ENCODE measurements around the gene KRTAP26-1. TPM values are rescaled to one million over a fixed set of nuclear protein-coding genes. Genes with fewer than 3 reads are reported as not detected.

Gene KRTAP26-1
- total RNA-seq, 1 experiment from 2014 or later: not detected

DNA sequence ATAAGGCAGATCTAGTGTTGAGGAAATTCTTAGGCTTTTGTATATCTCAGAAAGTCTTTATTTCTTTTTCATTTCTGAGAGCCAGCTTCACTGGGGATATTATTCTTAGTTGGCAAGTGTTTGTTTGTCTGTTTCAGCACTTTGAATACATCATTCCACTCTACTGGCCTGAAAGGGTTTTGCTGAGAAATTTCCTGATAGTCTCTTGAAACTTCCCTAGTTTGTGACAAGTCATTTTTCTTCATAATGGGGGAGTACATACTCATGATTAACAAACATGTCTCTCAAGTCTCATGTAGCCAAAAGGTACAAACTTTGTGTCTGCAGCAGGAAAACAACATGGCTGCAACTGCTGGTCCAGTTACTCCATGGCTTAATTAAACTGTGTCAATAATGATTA is 6.3 kb upstream of the KRTAP26-1 start:
- H3K4me1 Mint-ChIP-seq (ENCODE audit: low read depth, unreplicated experiment): no peaks in the 10 kb centered on the region
- no peaks in the 10 kb centered on the region for H3K9me3 Mint-ChIP-seq (ENCODE audit: unreplicated experiment)
- H3K36me3 Mint-ChIP-seq (ENCODE audit: insufficient read depth, unreplicated experiment): no peaks in the 10 kb centered on the region
- TF ChIP-seq, protein P1, sequence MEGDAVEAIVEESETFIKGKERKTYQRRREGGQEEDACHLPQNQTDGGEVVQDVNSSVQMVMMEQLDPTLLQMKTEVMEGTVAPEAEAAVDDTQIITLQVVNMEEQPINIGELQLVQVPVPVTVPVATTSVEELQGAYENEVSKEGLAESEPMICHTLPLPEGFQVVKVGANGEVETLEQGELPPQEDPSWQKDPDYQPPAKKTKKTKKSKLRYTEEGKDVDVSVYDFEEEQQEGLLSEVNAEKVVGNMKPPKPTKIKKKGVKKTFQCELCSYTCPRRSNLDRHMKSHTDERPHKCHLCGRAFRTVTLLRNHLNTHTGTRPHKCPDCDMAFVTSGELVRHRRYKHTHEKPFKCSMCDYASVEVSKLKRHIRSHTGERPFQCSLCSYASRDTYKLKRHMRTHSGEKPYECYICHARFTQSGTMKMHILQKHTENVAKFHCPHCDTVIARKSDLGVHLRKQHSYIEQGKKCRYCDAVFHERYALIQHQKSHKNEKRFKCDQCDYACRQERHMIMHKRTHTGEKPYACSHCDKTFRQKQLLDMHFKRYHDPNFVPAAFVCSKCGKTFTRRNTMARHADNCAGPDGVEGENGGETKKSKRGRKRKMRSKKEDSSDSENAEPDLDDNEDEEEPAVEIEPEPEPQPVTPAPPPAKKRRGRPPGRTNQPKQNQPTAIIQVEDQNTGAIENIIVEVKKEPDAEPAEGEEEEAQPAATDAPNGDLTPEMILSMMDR (IDR thresholded peaks at IDR 0.05; ENCODE audit: insufficient read depth in 1 of 2, low read depth in 1 of 2, low read length in 1 of 2, severe bottlenecking in 1 of 2, unreplicated experiment in 1 of 2): no peak
- peaks cover 2% of the 10 kb centered on the region for H3K27me3 Mint-ChIP-seq (ENCODE audit: insufficient read depth, unreplicated experiment)
- ChIA-PET CTCF (no interaction called here), POLR2A (no interaction called here)
- Histone ChIP-seq H3K27me3 (replicated peaks; ENCODE audit: control insufficient read depth, insufficient read depth, low read length) (no peaks in the 10 kb centered on the region), H3K36me3 (ENCODE audit: control insufficient read depth, insufficient read depth, low read length) (no peaks in the 10 kb centered on the region), H3K4me1 (no peaks in the 10 kb centered on the region), H3K9me3 (no peaks in the 10 kb centered on the region), H3K4me3 (ENCODE audit: low read depth, low read length) (no peak overlapping the region)
- no peak for DNase-seq
- intact Hi-C loops (cut with micrococcal nuclease; ENCODE audit: unreplicated experiment): no loop called here
- no peak overlapping the region for H3K4me3 Mint-ChIP-seq (ENCODE audit: unreplicated experiment)
- BruUV-seq (replicated peaks): no TSS peak
- H3K27ac Mint-ChIP-seq (ENCODE audit: unreplicated experiment): no peak overlapping the region

DNA sequence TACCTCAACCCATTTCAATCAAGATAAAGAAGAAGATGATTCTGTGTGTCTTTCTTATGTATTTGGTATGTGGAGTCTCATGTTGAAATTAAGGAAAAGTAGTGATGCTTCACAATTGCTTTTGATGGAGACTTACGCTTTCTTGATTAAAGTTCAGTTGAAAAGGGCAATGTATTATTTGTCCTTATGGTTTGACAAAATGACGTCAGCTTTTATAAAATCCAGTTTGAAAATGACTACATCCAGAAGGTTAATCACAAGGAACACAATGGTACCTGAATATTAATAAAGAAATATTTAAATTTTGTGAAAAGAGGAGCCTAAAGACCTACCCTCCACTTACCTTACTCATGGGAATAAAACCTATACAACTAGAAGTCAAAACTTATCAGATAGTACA is 4.4 kb downstream of the KRTAP26-1 start:
- no peaks in the 10 kb centered on the region for H3K9me3 ChIP-seq
- TF ChIP-seq, protein P1 (IDR thresholded peaks at IDR 0.05; ENCODE audit: insufficient read depth in 1 of 2, low read depth in 1 of 2, low read length in 1 of 2, severe bottlenecking in 1 of 2, unreplicated experiment in 1 of 2): no peak
- no peak overlapping the region for H3K27ac Mint-ChIP-seq (ENCODE audit: unreplicated experiment)
- ChIA-PET POLR2A (no interaction called here), CTCF (no interaction called here)
- H3K27me3 ChIP-seq (replicated peaks; ENCODE audit: control insufficient read depth, insufficient read depth, low read length): no peaks in the 10 kb centered on the region
- no peaks in the 10 kb centered on the region for H3K4me1 Mint-ChIP-seq (ENCODE audit: low read depth, unreplicated experiment)
- H3K4me1 ChIP-seq: no peaks in the 10 kb centered on the region
- BruUV-seq (replicated peaks): no TSS peak
- intact Hi-C loops (cut with micrococcal nuclease; ENCODE audit: unreplicated experiment): no loop called here
- H3K4me3 ChIP-seq (ENCODE audit: low read depth, low read length): no peak overlapping the region
- no peaks in the 10 kb centered on the region for H3K36me3 ChIP-seq (ENCODE audit: control insufficient read depth, insufficient read depth, low read length)
- peaks cover 21% of the 10 kb centered on the region for H3K27me3 Mint-ChIP-seq (ENCODE audit: insufficient read depth, unreplicated experiment)
- DNase-seq: no peak
- H3K4me3 Mint-ChIP-seq (ENCODE audit: unreplicated experiment): no peak overlapping the region
- H3K36me3 Mint-ChIP-seq (ENCODE audit: insufficient read depth, unreplicated experiment): no peaks in the 10 kb centered on the region
- H3K9me3 Mint-ChIP-seq (ENCODE audit: unreplicated experiment): no peaks in the 10 kb centered on the region

DNA sequence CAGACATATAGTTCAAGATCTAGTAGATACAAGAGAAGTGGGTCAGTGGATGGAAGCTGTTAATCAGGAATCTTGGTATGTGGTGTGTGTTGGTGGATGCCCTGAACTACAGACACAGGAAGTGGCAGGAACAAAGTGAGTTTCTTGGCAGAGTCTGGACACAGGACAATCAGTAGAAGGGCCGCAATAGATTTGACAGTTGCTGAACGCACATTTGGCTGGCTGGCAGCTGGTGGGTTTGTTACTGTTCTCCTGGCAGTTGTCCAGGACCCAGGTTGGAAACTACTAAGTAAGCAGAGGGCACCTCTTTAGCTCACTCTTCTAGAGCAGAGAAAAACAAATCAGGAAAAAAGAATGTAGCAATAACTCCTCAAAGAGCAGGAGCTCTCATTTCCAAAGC is 13.2 kb downstream of the KRTAP26-1 start:
- no peaks in the 10 kb centered on the region for H3K9me3 Mint-ChIP-seq (ENCODE audit: unreplicated experiment)
- H3K36me3 ChIP-seq (ENCODE audit: control insufficient read depth, insufficient read depth, low read length): no peaks in the 10 kb centered on the region
- H3K36me3 Mint-ChIP-seq (ENCODE audit: insufficient read depth, unreplicated experiment): no peaks in the 10 kb centered on the region
- no peaks in the 10 kb centered on the region for H3K4me1 ChIP-seq
- TF ChIP-seq, protein P1 (IDR thresholded peaks at IDR 0.05; ENCODE audit: insufficient read depth in 1 of 2, low read depth in 1 of 2, low read length in 1 of 2, severe bottlenecking in 1 of 2, unreplicated experiment in 1 of 2): no peak
- H3K4me1 Mint-ChIP-seq (ENCODE audit: low read depth, unreplicated experiment): no peaks in the 10 kb centered on the region
- ChIA-PET CTCF (no interaction called here), POLR2A (no interaction called here)
- H3K9me3 ChIP-seq: no peaks in the 10 kb centered on the region
- no peak for DNase-seq
- H3K4me3 Mint-ChIP-seq (ENCODE audit: unreplicated experiment): no peak overlapping the region
- H3K27me3 ChIP-seq (replicated peaks; ENCODE audit: control insufficient read depth, insufficient read depth, low read length): no peaks in the 10 kb centered on the region
- BruUV-seq (replicated peaks): no TSS peak
- no peak overlapping the region for H3K4me3 ChIP-seq (ENCODE audit: low read depth, low read length)
- intact Hi-C loops (cut with micrococcal nuclease; ENCODE audit: unreplicated experiment): no loop called here
- H3K27ac Mint-ChIP-seq (ENCODE audit: unreplicated experiment): no peak overlapping the region
- no peaks in the 10 kb centered on the region for H3K27me3 Mint-ChIP-seq (ENCODE audit: insufficient read depth, unreplicated experiment)

Measured in Caco-2 (cell line).